Measurements from ENCODE around the gene RLF. TPM values are rescaled to one million over a fixed set of nuclear protein-coding genes. Genes with fewer than 3 reads are reported as not detected.
A peak's percentile ranks its signal among the peaks of the same experiment; 100 is the strongest.

Gene RLF
- total and polyA plus RNA-seq, 2 donors (not counting 1 experiment from before 2014, with no cell fraction given): 12.4 to 20.8 TPM

DNA sequence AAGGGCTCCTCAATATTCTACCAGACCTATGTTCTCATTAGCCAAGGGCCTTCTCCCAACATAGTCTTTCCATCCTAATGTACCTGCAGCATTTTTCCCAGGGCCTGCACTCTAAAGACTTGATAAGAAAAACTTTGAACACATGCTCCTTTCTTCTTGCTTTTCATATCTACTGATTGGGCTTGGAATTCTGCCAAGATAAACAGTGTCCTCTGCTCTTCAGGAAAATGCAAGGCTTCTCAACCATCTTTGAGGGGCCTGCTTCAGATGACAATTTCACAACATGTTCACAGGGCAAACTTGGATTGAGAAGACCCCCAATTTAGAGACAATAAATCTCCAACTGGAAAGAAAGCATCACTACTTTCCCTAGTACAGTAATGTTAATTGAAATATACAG is 38.3 kb upstream of the RLF start:
- no peaks in the 10 kb centered on the region for H3K36me3 ChIP-seq (ENCODE audit: control insufficient read depth, insufficient read depth, low read length)
- DNase-seq (ENCODE audit: low read depth in 2 of 2): no peak

DNA sequence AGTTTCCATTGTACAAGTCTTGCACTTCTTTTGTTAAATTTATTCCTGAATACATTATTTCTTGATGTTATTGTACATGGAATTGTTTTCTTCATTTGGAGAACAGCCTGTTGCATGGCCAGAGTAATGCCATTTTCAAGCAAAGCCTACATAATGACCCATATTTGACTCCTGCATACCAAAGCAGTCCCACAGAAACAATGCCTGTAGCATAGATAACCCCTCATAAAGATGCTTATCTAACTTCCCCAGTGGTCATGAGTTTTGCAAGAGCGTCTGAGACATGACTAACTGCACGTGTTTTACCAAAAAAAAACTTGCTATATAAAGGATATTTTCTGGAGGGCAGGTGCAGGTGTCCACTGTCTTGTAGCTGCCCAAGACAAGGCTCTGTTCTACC is 30.3 kb upstream of the RLF start:
- no peak for DNase-seq (ENCODE audit: low read depth in 2 of 2)

More for the DNA sequence above, 38.3 kb upstream of the RLF start:
- Histone ChIP-seq H3K27ac (ENCODE audit: insufficient read depth, low read length) (no peak overlapping the region), H3K4me2 (ENCODE audit: extremely low read depth, insufficient read depth, low read length) (no peak overlapping the region), H3K9ac (ENCODE audit: insufficient read depth, low read length) (no peak overlapping the region), H3K4me3 (replicated peaks in 1 of 4; ENCODE audit: control extremely low read depth in 1 of 4, insufficient read depth in 1 of 4, low read depth in 3 of 4, low read length in 4 of 4) (no peak overlapping the region), H3K4me1 (ENCODE audit: control insufficient read depth, extremely low read depth, insufficient read depth, low read length) (no peaks in the 10 kb centered on the region), H2AFZ (ENCODE audit: low read length) (no peak overlapping the region), H3K9me3 (ENCODE audit: control insufficient read depth, insufficient read depth, low read depth, low read length) (no peaks in the 10 kb centered on the region), H4K20me1 (ENCODE audit: control insufficient read depth, extremely low read depth, insufficient read depth, low read length) (no peaks in the 10 kb centered on the region), H3K27me3 (ENCODE audit: control insufficient read depth, insufficient read depth, low read length) (peaks cover 9% of the 10 kb centered on the region), H3K79me2 (ENCODE audit: control insufficient read depth, insufficient read depth, low read length) (no peaks in the 10 kb centered on the region)
- no peak for TF ChIP-seq EZH2 (IDR thresholded peaks at IDR 0.05; ENCODE audit: low read length, missing control alignments)
- TF ChIP-seq, protein P1, sequence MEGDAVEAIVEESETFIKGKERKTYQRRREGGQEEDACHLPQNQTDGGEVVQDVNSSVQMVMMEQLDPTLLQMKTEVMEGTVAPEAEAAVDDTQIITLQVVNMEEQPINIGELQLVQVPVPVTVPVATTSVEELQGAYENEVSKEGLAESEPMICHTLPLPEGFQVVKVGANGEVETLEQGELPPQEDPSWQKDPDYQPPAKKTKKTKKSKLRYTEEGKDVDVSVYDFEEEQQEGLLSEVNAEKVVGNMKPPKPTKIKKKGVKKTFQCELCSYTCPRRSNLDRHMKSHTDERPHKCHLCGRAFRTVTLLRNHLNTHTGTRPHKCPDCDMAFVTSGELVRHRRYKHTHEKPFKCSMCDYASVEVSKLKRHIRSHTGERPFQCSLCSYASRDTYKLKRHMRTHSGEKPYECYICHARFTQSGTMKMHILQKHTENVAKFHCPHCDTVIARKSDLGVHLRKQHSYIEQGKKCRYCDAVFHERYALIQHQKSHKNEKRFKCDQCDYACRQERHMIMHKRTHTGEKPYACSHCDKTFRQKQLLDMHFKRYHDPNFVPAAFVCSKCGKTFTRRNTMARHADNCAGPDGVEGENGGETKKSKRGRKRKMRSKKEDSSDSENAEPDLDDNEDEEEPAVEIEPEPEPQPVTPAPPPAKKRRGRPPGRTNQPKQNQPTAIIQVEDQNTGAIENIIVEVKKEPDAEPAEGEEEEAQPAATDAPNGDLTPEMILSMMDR (conservative IDR thresholded peaks at IDR 0.05 in 1 of 2, IDR thresholded peaks at IDR 0.05 in 1 of 2; ENCODE audit: low read depth in 1 of 2, low read length in 2 of 2): no peak

GRCh38 chr1:40132383-40133311 is 28.5 kb upstream of the RLF start:
- Histone ChIP-seq H3K4me1 (ENCODE audit: control insufficient read depth, extremely low read depth, insufficient read depth, low read length) (no peaks in the 10 kb centered on the region), H3K4me2 (ENCODE audit: extremely low read depth, insufficient read depth, low read length) (peak overlapping the region; percentile 58), H3K27ac (ENCODE audit: insufficient read depth, low read length) (no peak overlapping the region), H3K9ac (ENCODE audit: insufficient read depth, low read length) (no peak overlapping the region), H3K9me3 (ENCODE audit: control insufficient read depth, insufficient read depth, low read depth, low read length) (no peaks in the 10 kb centered on the region), H3K36me3 (ENCODE audit: control insufficient read depth, insufficient read depth, low read length) (no peaks in the 10 kb centered on the region), H2AFZ (ENCODE audit: low read length) (peak overlapping the region; percentile 80), H3K4me3 (replicated peaks in 1 of 4; ENCODE audit: control extremely low read depth in 1 of 4, insufficient read depth in 1 of 4, low read depth in 3 of 4, low read length in 4 of 4) (peak overlapping the region in 3 of 4 experiments; percentile 12 to 32 (median 31)), H3K27me3 (ENCODE audit: control insufficient read depth, insufficient read depth, low read length) (peaks cover 15% of the 10 kb centered on the region), H3K79me2 (ENCODE audit: control insufficient read depth, insufficient read depth, low read length) (no peaks in the 10 kb centered on the region), H4K20me1 (ENCODE audit: control insufficient read depth, extremely low read depth, insufficient read depth, low read length) (no peaks in the 10 kb centered on the region)
- TF ChIP-seq, protein P1 (conservative IDR thresholded peaks at IDR 0.05 in 1 of 2, IDR thresholded peaks at IDR 0.05 in 1 of 2; ENCODE audit: low read depth in 1 of 2, low read length in 2 of 2): no peak
- no peak for TF ChIP-seq EZH2 (IDR thresholded peaks at IDR 0.05; ENCODE audit: low read length, missing control alignments)
- peak; percentile 6 to 33 for DNase-seq (ENCODE audit: low read depth in 2 of 2)

More for the DNA sequence above, 30.3 kb upstream of the RLF start:
- Histone ChIP-seq H3K9me3 (ENCODE audit: control insufficient read depth, insufficient read depth, low read depth, low read length) (no peaks in the 10 kb centered on the region), H3K27ac (ENCODE audit: insufficient read depth, low read length) (no peak overlapping the region), H3K27me3 (ENCODE audit: control insufficient read depth, insufficient read depth, low read length) (peaks cover 12% of the 10 kb centered on the region), H3K36me3 (ENCODE audit: control insufficient read depth, insufficient read depth, low read length) (no peaks in the 10 kb centered on the region), H3K4me1 (ENCODE audit: control insufficient read depth, extremely low read depth, insufficient read depth, low read length) (no peaks in the 10 kb centered on the region), H3K79me2 (ENCODE audit: control insufficient read depth, insufficient read depth, low read length) (no peaks in the 10 kb centered on the region), H2AFZ (ENCODE audit: low read length) (no peak overlapping the region), H3K4me3 (replicated peaks in 1 of 4; ENCODE audit: control extremely low read depth in 1 of 4, insufficient read depth in 1 of 4, low read depth in 3 of 4, low read length in 4 of 4) (no peak overlapping the region), H4K20me1 (ENCODE audit: control insufficient read depth, extremely low read depth, insufficient read depth, low read length) (no peaks in the 10 kb centered on the region), H3K9ac (ENCODE audit: insufficient read depth, low read length) (no peak overlapping the region), H3K4me2 (ENCODE audit: extremely low read depth, insufficient read depth, low read length) (no peak overlapping the region)
- TF ChIP-seq, protein P1 (conservative IDR thresholded peaks at IDR 0.05 in 1 of 2, IDR thresholded peaks at IDR 0.05 in 1 of 2; ENCODE audit: low read depth in 1 of 2, low read length in 2 of 2): no peak
- TF ChIP-seq EZH2 (IDR thresholded peaks at IDR 0.05; ENCODE audit: low read length, missing control alignments): no peak

All from fibroblast of lung (primary cell).